ENCODE results near the gene ADISSP.

Gene ADISSP

GRCh38 chr20:3741836-3742458, 25.6 kb downstream of the ADISSP start:
- no peak for TF ChIP-seq POLR2AphosphoS5 (IDR thresholded peaks at IDR 0.05; ENCODE audit: low read depth, low read length)
- no peak for TF ChIP-seq POLR2A (IDR thresholded peaks at IDR 0.05; ENCODE audit: low read depth, low read length)
- TF ChIP-seq TAF1 (IDR thresholded peaks at IDR 0.05; ENCODE audit: low read depth, low read length): no peak
- no peak for TF ChIP-seq POU2F2 (IDR thresholded peaks at IDR 0.05; ENCODE audit: low read depth, low read length)
- TF ChIP-seq PAX5 (IDR thresholded peaks at IDR 0.05; ENCODE audit: insufficient read depth, low read length, severe bottlenecking): no peak
- TF ChIP-seq SPI1 (IDR thresholded peaks at IDR 0.05; ENCODE audit: low read depth, low read length): no peak
- DNase-seq (ENCODE audit: insufficient read length, low spot score) (no peak), FAIRE-seq (no peak)

- no peak for TF ChIP-seq SPI1 (IDR thresholded peaks at IDR 0.05; ENCODE audit: low read depth, low read length)
- TF ChIP-seq PAX5 (IDR thresholded peaks at IDR 0.05; ENCODE audit: insufficient read depth, low read length, severe bottlenecking): no peak
- TF ChIP-seq POU2F2 (IDR thresholded peaks at IDR 0.05; ENCODE audit: low read depth, low read length): no peak
- TF ChIP-seq TAF1 (IDR thresholded peaks at IDR 0.05; ENCODE audit: low read depth, low read length): no peak
- TF ChIP-seq POLR2AphosphoS5 (IDR thresholded peaks at IDR 0.05; ENCODE audit: low read depth, low read length): no peak
- no peak for TF ChIP-seq POLR2A (IDR thresholded peaks at IDR 0.05; ENCODE audit: low read depth, low read length)
- FAIRE-seq (no peak), DNase-seq (ENCODE audit: insufficient read length, low spot score) (no peak)
These were observed 26.8 kb downstream of the ADISSP start for GRCh38 chr20:3740615-3741301.

- TF ChIP-seq TAF1 (IDR thresholded peaks at IDR 0.05; ENCODE audit: low read depth, low read length) (no peak), POLR2AphosphoS5 (IDR thresholded peaks at IDR 0.05; ENCODE audit: low read depth, low read length) (no peak), PAX5 (IDR thresholded peaks at IDR 0.05; ENCODE audit: insufficient read depth, low read length, severe bottlenecking) (no peak), POU2F2 (IDR thresholded peaks at IDR 0.05; ENCODE audit: low read depth, low read length) (no peak), POLR2A (IDR thresholded peaks at IDR 0.05; ENCODE audit: low read depth, low read length) (no peak), SPI1 (IDR thresholded peaks at IDR 0.05; ENCODE audit: low read depth, low read length) (no peak)
- DNase-seq (ENCODE audit: insufficient read length, low spot score): no peak
- no peak for FAIRE-seq
These were observed 27.6 kb downstream of the ADISSP start for GRCh38 chr20:3739926-3740451.

GRCh38 chr20:3739054-3739925, 28.3 kb downstream of the ADISSP start:
- TF ChIP-seq PAX5 (IDR thresholded peaks at IDR 0.05; ENCODE audit: insufficient read depth, low read length, severe bottlenecking) (no peak), POU2F2 (IDR thresholded peaks at IDR 0.05; ENCODE audit: low read depth, low read length) (no peak), TAF1 (IDR thresholded peaks at IDR 0.05; ENCODE audit: low read depth, low read length) (no peak), POLR2A (IDR thresholded peaks at IDR 0.05; ENCODE audit: low read depth, low read length) (no peak), POLR2AphosphoS5 (IDR thresholded peaks at IDR 0.05; ENCODE audit: low read depth, low read length) (no peak), SPI1 (IDR thresholded peaks at IDR 0.05; ENCODE audit: low read depth, low read length) (no peak)
- DNase-seq (ENCODE audit: insufficient read length, low spot score) (no peak), FAIRE-seq (no peak)

GRCh38 chr20:3738111-3739053, 29.2 kb downstream of the ADISSP start:
- TF ChIP-seq POLR2A (IDR thresholded peaks at IDR 0.05; ENCODE audit: low read depth, low read length) (no peak), POLR2AphosphoS5 (IDR thresholded peaks at IDR 0.05; ENCODE audit: low read depth, low read length) (no peak), TAF1 (IDR thresholded peaks at IDR 0.05; ENCODE audit: low read depth, low read length) (no peak), SPI1 (IDR thresholded peaks at IDR 0.05; ENCODE audit: low read depth, low read length) (no peak), PAX5 (IDR thresholded peaks at IDR 0.05; ENCODE audit: insufficient read depth, low read length, severe bottlenecking) (no peak), POU2F2 (IDR thresholded peaks at IDR 0.05; ENCODE audit: low read depth, low read length) (no peak)
- DNase-seq (ENCODE audit: insufficient read length, low spot score): no peak
- no peak for FAIRE-seq

- DNase-seq (ENCODE audit: insufficient read length, low spot score) (no peak), FAIRE-seq (no peak)
- no peak for TF ChIP-seq POLR2A (IDR thresholded peaks at IDR 0.05; ENCODE audit: low read depth, low read length)
- no peak for TF ChIP-seq PAX5 (IDR thresholded peaks at IDR 0.05; ENCODE audit: insufficient read depth, low read length, severe bottlenecking)
- TF ChIP-seq POU2F2 (IDR thresholded peaks at IDR 0.05; ENCODE audit: low read depth, low read length): no peak
These were observed 31.8 kb downstream of the ADISSP start for GRCh38 chr20:3735768-3736167.

GRCh38 chr20:3734111-3734843, 33.3 kb downstream of the ADISSP start:
- TF ChIP-seq TAF1 (IDR thresholded peaks at IDR 0.05; ENCODE audit: low read depth, low read length) (no peak), POU2F2 (IDR thresholded peaks at IDR 0.05; ENCODE audit: low read depth, low read length) (no peak), PAX5 (IDR thresholded peaks at IDR 0.05; ENCODE audit: insufficient read depth, low read length, severe bottlenecking) (no peak)
- FAIRE-seq: no peak
- DNase-seq (ENCODE audit: insufficient read length, low spot score): no peak
